ENCODE data around the gene RNF217. TPM values are rescaled to one million over a fixed set of nuclear protein-coding genes. Genes with fewer than 3 reads are reported as not detected.

The RNF217 gene
- total RNA-seq, 2 experiments from 2014 or later, result 0.12 to 0.30 TPM

DNA sequence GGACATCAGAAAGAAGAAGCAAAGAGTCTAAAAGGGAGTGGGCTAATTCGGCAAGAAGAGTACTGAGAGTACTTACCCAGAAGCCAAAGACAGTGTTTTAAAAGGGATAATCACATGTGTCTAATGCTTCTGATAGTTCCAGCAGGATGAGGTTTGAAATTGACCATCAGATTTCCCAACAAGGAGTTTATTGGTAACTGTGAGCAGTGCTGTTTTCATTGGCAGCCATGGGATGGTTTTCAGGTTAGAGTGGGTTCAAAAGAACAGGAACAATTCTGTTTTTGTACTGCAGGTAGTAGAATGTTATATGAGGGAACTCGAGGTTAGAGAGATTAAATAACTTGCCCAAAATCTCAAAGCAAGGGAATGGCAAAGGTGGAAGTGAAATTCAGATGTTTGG lies 8.5 kb downstream of the RNF217 start:
- H3K27ac Mint-ChIP-seq, result no peak overlapping the region
- no peaks in the 10 kb centered on the region for H3K4me1 Mint-ChIP-seq
- H3K9me3 Mint-ChIP-seq, result no peaks in the 10 kb centered on the region
- H3K36me3 Mint-ChIP-seq, result no peaks in the 10 kb centered on the region
- peaks cover 27% of the 10 kb centered on the region for H3K27me3 Mint-ChIP-seq
- H3K4me3 Mint-ChIP-seq, result no peak overlapping the region
- no peak for DNase-seq

DNA sequence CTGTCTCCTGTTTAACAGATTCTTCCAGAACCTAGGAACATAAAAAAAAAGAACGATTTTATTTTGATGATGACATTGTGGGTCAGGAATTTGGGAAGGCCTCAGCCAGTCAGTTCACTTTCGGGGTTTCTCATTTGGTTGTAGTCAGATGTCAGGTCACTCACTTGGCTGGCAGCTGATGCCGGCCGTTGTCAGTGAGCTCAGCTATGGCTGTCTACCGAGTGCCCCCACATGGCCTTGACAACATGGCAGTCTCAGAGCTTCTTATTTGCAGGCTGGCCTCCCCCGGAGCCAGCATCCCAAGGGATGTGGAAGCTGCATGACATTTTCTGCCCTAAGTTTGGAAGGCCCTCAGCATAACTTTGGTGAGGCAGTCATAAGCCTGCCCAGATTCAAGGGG lies 11.5 kb downstream of the RNF217 start:
- H3K4me1 Mint-ChIP-seq, result no peaks in the 10 kb centered on the region
- peaks cover 9% of the 10 kb centered on the region for H3K27me3 Mint-ChIP-seq
- no peak overlapping the region for H3K4me3 Mint-ChIP-seq
- no peak for DNase-seq
- no peaks in the 10 kb centered on the region for H3K36me3 Mint-ChIP-seq
- H3K27ac Mint-ChIP-seq, result no peak overlapping the region
- H3K9me3 Mint-ChIP-seq, result no peaks in the 10 kb centered on the region

DNA sequence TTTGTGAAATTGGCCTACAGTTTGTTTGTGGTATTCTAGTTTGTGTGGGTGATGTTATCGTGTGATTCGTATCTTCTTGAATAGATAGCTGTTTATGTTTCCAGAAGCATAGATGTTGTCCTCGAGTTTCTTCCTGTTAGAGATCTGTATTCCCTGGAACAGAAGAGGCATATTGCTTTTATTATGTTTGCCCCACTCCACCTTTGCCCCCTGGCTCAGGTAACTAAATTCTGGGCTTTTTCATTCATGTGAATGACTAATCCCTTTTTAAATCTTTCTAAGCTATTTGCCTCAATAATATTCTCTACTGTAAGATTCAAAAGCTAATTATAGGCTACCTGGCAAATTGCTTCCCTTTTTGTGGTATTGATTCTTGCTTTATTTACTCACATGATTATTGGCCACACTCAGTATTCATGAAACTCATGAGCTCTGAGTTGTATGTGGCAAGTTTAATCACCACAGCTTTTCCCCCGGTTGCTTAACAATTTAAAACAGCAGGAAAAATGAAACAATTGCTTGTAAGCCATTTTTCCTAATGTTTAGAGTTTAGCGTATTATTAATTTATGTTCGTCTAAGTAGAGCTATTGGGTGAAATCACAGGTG lies 12.6 kb downstream of the RNF217 start:
- peaks cover 4% of the 10 kb centered on the region for H3K9me3 Mint-ChIP-seq
- no peaks in the 10 kb centered on the region for H3K36me3 Mint-ChIP-seq
- H3K27me3 Mint-ChIP-seq, result peaks cover 13% of the 10 kb centered on the region
- H3K4me1 Mint-ChIP-seq, result no peaks in the 10 kb centered on the region
- H3K27ac Mint-ChIP-seq, result no peak overlapping the region
- DNase-seq, result no peak
- H3K4me3 Mint-ChIP-seq, result no peak overlapping the region

DNA sequence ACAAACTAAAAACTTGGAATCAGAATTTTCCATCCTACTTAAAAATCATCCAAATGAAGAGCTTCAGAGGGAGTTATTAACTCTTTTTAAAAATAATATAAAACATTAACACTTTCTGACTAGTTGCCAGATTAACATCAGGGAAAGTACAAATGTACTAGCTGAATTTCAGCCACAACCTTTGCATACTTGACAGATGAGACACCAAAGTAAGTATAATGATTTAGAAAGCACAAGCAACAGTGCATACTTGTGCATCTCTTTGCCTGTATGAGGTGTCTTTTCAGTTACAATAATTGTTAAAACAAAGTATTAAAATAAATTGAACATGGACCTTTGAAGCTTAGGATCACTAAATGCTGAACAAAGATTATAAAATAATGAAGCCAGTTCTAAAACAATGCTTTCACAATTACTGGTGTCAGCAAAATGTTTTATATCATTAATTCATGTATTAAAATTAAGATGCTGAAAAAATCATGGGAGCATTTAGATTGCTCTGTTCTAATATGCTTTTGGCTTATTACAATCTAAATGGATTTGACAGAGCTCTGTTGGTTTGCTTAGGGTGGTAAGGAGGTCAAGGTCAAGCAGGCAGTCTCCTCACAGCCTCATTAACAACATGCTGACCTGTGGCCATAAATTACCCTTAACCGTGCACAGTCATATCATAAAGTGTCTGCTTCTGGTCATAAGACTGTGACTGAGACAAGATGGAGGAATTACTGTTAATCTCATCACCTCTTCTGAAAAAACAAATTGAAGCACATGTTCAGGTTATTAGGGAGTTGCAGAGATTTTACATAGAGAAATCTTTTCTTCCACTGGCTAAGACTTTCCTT lies 15.1 kb downstream of the RNF217 start:
- H3K4me1 Mint-ChIP-seq, result no peaks in the 10 kb centered on the region
- H3K4me3 Mint-ChIP-seq, result no peak overlapping the region
- DNase-seq, result no peak
- H3K9me3 Mint-ChIP-seq, result peaks cover 4% of the 10 kb centered on the region
- no peak overlapping the region for H3K27ac Mint-ChIP-seq
- H3K27me3 Mint-ChIP-seq, result peaks cover 12% of the 10 kb centered on the region
- H3K36me3 Mint-ChIP-seq, result no peaks in the 10 kb centered on the region

DNA sequence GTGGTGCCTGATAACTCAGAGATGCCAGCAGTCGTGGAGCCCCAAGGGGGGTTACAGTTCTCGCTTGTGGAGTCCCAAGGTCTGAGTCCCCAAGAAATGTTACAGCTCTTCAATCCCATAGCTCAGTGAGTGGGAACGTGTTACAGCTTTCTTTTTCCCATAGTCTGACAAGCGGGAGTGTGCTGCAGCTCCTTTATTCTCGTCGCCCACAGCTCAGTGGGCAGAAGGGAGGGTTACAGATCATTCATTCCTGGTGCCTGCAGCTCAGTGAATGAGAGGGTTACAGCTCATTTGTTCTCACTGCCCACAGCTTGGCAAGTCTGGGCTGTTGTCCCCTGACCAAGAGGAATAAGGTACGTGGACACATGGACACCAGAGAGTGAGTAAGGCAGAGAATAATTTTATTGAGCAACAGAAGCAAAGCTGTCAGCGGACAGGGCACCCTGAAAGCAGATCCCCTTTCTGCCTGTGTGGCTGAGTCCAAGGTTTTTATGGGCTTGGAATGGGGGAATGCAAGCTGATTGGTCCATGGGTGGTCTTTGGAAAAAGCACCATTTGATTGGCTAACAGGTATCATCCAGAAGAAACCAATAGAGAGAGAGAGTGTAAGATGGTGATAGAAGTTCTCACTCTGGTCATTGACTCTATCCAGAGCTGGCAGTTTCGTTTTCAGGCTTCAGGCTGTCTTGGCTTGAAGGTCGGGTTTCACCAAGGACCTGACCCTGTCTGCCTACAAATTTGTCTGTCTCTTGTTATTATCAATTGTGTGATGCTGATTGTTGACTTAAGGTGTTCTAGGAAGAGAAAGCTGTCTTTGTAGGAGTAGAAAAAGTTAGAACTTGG lies 16.4 kb downstream of the RNF217 start:
- peaks cover 4% of the 10 kb centered on the region for H3K9me3 Mint-ChIP-seq
- H3K4me3 Mint-ChIP-seq, result no peak overlapping the region
- peaks cover 9% of the 10 kb centered on the region for H3K27me3 Mint-ChIP-seq
- no peaks in the 10 kb centered on the region for H3K4me1 Mint-ChIP-seq
- no peak overlapping the region for H3K27ac Mint-ChIP-seq
- H3K36me3 Mint-ChIP-seq, result no peaks in the 10 kb centered on the region
- DNase-seq, result no peak

DNA sequence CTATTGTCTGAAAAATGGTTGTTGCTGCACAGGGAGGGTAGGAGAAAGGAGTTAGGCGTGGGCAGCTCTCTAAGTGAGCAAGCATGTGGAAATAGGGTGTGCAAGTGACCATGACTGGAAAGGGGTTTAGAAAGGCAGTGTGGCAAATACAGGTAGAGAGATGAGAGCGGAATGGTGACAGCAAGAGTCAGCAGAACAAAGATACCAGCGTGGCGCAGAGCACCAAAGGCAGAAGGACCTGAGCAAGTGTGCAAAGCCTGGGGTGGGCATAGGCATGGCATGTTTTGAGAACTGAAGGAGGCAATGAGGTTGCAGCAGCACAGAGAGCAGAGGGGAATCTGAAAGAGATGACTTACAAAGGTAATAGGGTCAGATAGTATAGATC lies 17.0 kb downstream of the RNF217 start:
- Mint-ChIP-seq H3K27me3 (peaks cover 9% of the 10 kb centered on the region), H3K27ac (no peak overlapping the region), H3K4me1 (no peaks in the 10 kb centered on the region), H3K4me3 (no peak overlapping the region), H3K36me3 (no peaks in the 10 kb centered on the region), H3K9me3 (peaks cover 4% of the 10 kb centered on the region)
- DNase-seq, result no peak

DNA sequence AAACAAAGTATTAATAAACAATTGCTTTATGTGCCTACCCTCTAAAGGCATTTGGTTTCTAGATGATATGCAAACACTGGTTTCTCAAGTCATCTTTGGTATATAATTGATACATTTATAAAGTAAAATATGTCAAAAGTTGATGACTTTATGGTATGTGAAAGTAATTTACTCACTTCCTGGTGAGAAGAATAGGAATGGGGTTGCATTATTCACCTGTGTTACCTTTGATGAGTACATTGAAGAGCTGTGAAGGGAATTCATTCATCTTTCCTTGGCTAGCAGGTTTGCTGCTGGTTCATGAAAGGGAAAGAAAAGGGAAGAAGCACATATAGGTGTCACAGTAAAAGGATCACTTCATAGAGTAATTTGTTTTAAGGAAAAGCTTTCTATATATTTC lies 20.4 kb downstream of the RNF217 start:
- no peak overlapping the region for H3K4me3 Mint-ChIP-seq
- peaks cover 5% of the 10 kb centered on the region for H3K4me1 Mint-ChIP-seq
- DNase-seq, result no peak
- no peaks in the 10 kb centered on the region for H3K36me3 Mint-ChIP-seq
- H3K9me3 Mint-ChIP-seq, result peaks cover 4% of the 10 kb centered on the region
- H3K27me3 Mint-ChIP-seq, result peaks cover 9% of the 10 kb centered on the region
- H3K27ac Mint-ChIP-seq, result no peak overlapping the region

DNA sequence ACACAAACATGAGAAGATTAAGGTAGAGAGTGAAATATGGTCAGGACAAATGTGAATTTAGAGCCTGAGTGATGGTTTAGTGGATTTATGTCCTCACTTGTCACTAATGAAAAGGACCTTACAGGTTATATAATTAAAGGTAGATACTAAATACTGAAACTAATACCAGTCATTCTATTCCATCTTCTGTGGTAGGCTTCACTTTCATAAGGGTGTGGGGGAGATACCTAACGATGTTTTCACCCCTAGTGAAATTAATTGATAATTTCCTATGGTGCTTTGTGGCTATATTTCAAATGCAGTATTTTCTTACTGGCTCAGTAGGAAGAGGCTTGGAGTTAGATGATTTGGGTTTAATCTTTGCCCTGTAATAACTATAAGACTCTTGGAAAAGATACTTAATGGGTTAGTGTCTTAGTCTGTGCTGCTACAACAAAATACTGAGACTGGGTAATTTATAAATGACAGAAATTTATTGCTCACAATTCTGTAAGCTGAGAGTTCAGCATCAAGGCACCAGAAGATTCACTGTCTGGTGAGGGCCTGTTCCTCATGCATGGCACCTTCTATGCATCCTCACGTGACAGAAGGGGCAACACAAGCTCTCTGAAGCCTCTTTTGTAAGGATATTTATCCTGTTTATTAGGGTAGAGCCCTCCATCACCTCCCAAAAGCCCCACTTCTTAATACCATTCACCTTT lies 21.3 kb downstream of the RNF217 start:
- peaks cover 4% of the 10 kb centered on the region for H3K9me3 Mint-ChIP-seq
- DNase-seq, result no peak
- H3K27me3 Mint-ChIP-seq, result peaks cover 9% of the 10 kb centered on the region
- no peak overlapping the region for H3K27ac Mint-ChIP-seq
- no peaks in the 10 kb centered on the region for H3K36me3 Mint-ChIP-seq
- peaks cover 5% of the 10 kb centered on the region for H3K4me1 Mint-ChIP-seq
- H3K4me3 Mint-ChIP-seq, result no peak overlapping the region

DNA sequence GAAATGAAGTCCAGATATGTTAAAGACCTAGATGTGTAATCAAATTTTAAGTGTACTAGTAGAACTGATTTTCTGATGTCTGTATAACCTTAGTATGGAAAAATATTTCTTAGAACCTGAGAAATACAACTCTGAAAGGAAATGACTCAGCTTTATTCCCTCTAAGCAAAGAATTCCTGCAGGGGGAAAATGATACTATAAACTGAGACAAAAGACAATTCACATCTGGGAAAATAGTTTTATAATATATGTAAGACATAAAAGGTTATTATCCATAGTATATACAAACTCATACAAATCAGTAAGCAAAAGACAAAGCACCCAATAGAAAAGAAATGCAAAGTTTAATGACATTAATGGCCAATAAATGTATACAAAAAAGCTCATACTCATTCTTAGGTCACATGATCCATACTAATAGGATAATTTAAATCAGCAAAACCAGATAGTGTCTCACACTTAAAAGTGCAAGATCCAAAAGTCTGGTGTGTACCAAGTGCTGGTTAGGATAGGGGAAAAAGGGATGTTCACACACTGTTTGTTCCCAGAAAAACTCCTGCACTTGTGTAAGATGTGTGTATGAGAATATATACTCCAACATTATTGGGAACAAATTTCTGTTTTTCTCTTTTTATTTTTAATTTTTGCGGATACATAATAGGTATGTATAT lies 22.6 kb downstream of the RNF217 start:
- peaks cover 4% of the 10 kb centered on the region for H3K27me3 Mint-ChIP-seq
- H3K4me1 Mint-ChIP-seq, result peaks cover 5% of the 10 kb centered on the region
- H3K4me3 Mint-ChIP-seq, result no peak overlapping the region
- no peak overlapping the region for H3K27ac Mint-ChIP-seq
- no peaks in the 10 kb centered on the region for H3K36me3 Mint-ChIP-seq
- H3K9me3 Mint-ChIP-seq, result no peaks in the 10 kb centered on the region
- no peak for DNase-seq

DNA sequence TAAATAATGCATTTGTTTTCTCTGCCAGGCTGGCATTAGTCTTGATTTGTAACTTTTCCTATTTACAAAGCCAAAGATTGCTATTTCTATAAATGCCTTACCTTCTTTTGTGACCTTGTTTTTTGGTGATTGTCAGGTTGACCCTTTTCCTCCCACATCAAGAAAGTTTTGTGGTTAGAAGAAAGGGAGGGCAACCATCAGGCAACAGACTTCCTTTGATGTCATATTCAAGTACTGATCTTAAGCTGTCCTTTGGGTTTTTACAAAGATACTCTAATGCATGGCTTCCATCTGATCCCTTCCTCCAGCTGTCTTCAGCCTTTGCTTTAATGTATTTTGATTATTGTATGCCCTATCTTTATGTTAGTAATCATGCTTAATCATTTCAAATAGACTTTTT lies 23.9 kb downstream of the RNF217 start:
- Mint-ChIP-seq H3K27me3 (no peaks in the 10 kb centered on the region), H3K9me3 (no peaks in the 10 kb centered on the region)

DNA sequence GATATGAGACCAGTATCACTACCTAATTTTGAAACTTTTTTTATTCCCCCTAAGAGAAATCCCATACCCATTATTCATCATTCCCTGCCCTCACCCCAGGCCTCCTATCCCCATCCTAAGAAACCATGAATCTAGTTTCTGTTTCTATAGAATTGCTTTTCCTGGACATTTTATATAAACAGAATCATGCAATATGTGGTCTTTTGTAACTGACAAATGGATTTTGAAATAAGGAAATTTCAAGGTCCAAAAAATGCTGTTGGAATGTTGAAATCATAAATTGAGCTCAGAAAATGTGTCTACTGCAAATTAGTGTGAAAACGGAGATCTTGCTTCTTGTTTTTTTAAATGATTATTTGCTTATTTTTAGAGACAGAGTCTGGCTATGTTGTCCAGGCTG lies 25.1 kb downstream of the RNF217 start:
- DNase-seq, result no peak
- H3K27me3 Mint-ChIP-seq, result no peaks in the 10 kb centered on the region
- H3K27ac Mint-ChIP-seq, result no peak overlapping the region
- no peaks in the 10 kb centered on the region for H3K36me3 Mint-ChIP-seq
- H3K4me1 Mint-ChIP-seq, result peaks cover 5% of the 10 kb centered on the region
- H3K9me3 Mint-ChIP-seq, result no peaks in the 10 kb centered on the region
- H3K4me3 Mint-ChIP-seq, result no peak overlapping the region

More for the DNA sequence above, 23.9 kb downstream of the RNF217 start:
- H3K27ac Mint-ChIP-seq, result no peak overlapping the region
- H3K36me3 Mint-ChIP-seq, result no peaks in the 10 kb centered on the region
- peaks cover 5% of the 10 kb centered on the region for H3K4me1 Mint-ChIP-seq
- DNase-seq, result no peak
- H3K4me3 Mint-ChIP-seq, result no peak overlapping the region

DNA sequence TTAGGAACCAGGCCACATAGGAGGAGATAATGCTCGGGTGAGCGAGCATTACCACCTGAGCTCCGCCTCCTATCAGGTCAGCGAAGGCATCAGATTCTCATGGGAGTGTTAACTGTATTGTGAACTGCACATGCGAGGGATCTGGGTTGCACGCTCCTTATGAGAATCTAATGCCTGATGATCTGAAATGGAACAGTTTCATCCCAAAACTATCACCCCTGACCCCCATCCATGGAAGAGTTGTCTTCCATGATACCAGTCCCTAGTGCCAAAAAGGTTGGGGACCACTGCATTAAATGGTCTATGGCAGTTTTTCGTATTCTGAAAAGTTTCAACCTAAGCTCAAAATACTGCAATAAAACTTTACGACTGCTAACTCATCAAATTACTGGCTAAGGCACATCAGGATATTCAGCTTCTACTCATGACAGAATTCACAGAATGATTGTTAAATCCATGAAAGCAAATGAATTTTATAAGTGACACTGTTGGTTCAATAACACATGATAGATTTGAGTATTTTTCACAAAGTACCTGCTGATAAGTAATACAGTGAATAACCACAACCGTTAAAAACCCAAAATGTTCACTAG lies 25.9 kb downstream of the RNF217 start:
- Mint-ChIP-seq H3K9me3 (no peaks in the 10 kb centered on the region), H3K4me3 (no peak overlapping the region), H3K4me1 (peaks cover 5% of the 10 kb centered on the region), H3K27me3 (no peaks in the 10 kb centered on the region), H3K36me3 (no peaks in the 10 kb centered on the region), H3K27ac (no peak overlapping the region)
- DNase-seq, result no peak

DNA sequence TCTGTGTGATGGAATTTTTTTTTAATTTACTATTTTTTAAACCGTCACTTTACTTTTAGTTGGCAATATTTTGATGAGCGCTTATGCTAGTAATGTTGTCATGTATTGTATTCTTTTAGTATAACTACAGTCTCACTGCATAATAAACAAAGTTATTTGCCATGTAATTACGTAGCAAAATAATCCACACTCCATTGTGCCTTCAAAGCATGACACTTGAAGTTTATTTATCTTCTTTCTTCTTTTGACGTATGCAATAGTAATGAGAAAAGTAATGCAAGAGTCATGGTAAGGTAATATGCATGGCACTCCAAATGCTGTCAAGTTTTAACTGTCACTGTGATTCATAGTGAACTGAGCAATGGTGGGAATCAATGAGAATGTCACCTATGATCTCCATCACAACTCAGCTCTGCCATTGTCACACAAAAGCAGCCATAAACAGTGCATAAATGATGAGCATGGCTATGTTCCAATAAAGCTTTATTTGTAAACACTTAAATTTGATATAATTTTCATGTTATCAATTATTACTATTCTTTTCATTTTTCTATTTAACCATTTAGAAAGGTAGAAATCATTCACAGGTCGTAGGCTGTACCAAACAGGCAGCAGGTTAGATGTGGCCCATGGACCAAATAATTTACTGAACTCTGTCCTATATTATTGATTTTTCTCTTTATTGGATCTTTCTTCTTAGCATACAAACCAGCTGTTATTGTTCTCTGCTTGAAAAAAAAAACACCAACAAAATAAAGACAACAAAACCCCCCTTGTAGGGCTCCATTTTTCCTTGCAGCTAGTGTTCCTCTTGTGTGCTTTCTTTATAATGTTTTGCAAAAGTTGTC lies 27.1 kb downstream of the RNF217 start:
- no peak for DNase-seq
- Mint-ChIP-seq H3K27ac (no peak overlapping the region), H3K36me3 (no peaks in the 10 kb centered on the region), H3K4me3 (no peak overlapping the region), H3K9me3 (no peaks in the 10 kb centered on the region), H3K27me3 (no peaks in the 10 kb centered on the region), H3K4me1 (peaks cover 5% of the 10 kb centered on the region)

All from activated naive CD8-positive, alpha-beta T cell treated with anti-CD3 and anti-CD28 coated beads for 36 hours (primary cell).